ENCODE measurements around the gene TMIGD1. TPM values are rescaled to one million over a fixed set of nuclear protein-coding genes. Genes with fewer than 3 reads are reported as not detected.

Gene TMIGD1, protein sequence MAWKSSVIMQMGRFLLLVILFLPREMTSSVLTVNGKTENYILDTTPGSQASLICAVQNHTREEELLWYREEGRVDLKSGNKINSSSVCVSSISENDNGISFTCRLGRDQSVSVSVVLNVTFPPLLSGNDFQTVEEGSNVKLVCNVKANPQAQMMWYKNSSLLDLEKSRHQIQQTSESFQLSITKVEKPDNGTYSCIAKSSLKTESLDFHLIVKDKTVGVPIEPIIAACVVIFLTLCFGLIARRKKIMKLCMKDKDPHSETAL
- 1 to 10 TPM in 1 of 4 donors, under 1 TPM in 3; 0.59 to 1.2 (median 0.83) TPM for polyA plus RNA-seq (ENCODE audit: insufficient read length in 4 of 4)

DNA sequence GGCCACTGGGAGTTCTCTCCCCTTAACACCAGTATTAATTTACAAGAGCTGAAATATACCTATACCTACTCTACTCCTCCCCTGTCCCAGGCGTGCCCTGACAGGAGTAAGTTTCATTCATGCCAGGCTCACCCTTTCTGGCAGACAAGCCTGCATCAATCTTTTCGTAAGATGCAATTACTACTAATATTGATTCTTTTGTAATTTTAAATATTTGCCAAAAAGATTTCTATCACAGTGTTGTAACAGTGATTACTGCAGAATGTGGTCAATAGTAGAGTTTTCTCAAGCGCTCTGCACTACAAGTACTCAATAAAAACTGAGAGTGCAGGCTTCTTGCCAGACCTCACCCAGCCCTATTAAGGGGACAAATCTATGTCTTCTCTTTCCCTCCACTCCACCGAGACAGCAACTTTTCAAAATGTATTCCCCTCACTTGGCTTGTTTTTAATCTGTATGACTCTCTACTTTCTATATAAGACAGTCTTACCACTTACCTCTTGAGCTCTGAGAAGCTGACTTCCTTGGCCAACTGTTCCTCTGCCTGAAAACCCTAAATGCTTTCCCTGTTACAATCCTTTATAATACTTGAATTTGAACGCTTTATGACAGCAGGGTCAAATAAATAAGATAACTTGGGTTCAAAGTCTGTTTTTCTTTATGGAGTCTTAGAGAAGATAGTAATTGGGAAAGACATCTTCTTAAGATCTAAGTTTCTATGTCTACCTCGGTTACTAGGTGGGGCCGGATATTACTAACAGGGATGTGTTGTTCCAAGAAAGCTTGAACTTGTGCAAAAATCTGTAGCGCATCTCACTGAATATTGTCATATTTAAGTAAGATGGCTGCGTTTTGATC is at the start of gene TMIGD1:
TSS of gene TMIGD1 (minus strand) at position 555 of the 858 bp plus-strand sequence. CDS start 1,924 bp downstream, outside the sequence.
- DNase-seq (ENCODE audit: low read depth in 4 of 4, low spot score in 2 of 4): no peak

DNA sequence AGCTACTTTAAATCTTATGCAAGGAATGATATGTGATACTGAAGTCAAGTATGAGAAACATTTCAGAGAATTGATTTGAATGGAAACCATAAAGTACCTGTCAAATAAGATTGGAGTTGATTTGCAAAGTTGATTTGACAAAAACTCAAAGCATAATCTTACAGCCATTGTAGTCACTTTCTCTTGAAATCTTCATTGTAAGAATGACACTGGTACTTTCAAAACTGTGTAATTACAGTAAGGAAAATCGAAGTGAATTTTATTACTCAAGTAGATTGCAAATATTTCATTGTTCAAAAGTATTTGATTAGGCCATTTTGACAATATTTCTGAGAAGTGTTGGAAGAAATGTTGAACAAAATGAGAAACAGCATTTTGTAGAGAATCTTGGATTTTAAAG is 48.5 kb upstream of the TMIGD1 start:
- DNase-seq (ENCODE audit: low read depth in 4 of 4, low spot score in 2 of 4): no peak

DNA sequence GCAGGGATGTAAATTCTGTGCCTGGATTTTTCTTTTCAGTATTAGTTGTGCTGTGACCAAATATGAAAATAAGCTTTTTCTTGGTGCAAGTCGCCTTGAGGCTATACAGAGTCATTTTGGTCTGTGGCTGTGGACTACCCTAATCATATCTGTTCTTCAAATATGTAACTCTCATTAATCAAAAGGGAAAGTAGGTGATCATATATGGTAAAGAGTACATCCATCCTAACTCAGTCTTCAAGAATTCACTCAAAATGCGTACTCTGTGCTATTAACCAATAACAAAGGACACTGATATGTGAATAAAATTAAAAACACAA is 47.4 kb upstream of the TMIGD1 start:
- DNase-seq (ENCODE audit: low read depth in 4 of 4, low spot score in 2 of 4): no peak

DNA sequence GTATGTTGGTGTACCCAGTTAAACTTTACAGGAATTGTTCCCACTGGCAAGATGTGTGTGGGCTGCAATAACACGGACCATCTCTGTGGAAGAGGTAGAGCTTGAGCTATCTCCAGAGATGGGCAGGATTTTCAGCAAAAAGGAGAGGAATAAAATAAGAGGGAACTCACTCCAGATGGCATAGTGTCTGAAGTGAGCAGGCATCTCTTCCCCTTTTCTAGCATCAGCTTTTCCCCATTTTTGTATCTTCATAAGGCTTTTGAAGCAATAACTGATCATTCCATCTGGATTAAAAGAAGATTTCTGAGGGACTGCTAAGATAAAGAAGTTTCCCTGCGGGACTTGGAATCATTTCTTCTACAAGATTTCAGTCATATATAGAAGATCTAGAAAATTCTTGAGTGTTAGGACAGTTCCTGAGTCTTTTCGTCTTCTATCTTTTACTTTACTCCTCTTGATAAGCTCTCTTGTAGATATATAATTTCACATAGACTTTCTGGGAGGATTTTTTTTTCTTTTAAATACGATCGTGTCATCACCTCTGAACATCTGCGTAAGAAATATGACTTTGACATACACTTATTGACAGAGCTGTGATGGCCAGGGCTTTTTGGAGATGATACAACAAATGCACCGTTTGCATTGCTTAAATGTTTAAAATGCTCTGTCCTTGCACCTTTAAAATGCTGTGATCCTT is 46.9 kb upstream of the TMIGD1 start:
- DNase-seq (ENCODE audit: low read depth in 4 of 4, low spot score in 2 of 4): no peak

DNA sequence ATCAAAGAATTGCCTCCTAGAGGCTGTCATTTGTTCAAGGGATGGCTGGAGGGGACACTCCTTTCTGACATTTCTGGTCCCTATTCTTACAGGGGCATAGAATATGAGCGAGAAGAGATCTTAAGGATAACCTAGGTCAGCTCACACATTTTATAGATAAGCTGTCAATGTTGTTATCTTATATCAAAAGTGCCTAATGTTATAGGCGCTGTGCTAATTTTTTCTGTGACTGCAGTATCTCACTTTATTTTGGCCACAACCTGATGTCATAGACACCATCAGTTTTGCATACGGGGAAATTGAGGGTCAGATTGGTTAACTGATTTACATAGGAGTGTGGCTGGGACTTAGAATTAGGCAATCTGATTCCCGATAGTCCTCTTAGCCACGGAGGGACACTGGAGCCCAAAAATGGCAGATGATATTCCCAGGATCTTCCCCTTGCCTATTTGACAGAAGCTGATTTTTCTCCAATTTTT is 46.1 kb upstream of the TMIGD1 start:
- no peak for DNase-seq (ENCODE audit: low read depth in 4 of 4, low spot score in 2 of 4)

DNA sequence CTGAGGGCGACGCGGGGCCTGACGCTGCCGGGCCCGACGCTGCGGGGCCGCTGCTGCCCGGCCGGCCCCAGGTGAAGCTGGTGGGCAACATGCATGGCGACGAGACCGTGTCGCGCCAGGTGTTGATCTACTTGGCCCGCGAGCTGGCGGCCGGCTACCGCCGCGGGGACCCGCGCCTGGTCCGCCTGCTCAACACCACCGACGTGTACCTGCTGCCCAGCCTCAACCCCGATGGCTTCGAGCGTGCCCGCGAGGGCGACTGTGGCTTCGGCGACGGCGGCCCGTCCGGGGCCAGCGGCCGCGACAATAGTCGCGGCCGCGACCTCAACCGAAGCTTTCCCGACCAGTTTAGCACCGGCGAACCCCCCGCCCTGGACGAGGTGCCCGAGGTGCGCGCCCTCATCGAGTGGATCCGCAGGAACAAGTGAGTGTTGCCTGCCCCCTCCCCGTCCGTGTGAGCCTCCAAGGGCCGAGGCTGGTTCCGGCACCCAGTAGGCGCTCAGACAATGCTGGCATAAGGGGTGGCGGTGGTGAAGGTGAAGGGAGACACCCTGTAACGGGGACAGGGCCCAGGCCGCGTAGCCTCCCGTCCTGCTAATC is 45.5 kb upstream of the TMIGD1 start:
- DNase-seq (ENCODE audit: low read depth in 4 of 4, low spot score in 2 of 4): no peak

DNA sequence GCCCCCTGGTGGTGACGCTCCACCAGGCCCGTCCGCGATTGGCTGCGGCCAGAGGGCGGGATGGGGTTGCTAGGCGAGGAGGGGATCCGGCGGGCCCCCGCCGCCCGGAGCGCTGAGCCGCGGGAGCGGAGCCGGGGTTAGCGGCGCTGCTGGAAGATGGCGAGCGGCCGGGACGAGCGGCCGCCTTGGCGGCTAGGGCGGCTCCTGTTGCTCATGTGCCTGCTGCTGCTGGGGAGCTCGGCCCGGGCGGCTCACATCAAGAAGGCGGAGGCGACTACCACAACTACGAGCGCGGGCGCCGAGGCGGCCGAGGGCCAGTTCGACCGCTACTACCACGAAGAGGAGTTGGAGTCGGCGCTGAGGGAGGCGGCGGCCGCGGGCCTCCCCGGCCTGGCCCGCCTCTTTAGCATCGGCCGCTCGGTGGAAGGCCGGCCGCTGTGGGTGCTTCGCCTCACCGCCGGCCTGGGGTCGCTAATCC is 45.0 kb upstream of the TMIGD1 start, which contains the start of gene CPD:
TSS of gene CPD (plus strand) at position 103 of the 478 bp plus-strand sequence. CDS start at position 157, 54 bp downstream.
- DNase-seq (ENCODE audit: low read depth in 4 of 4, low spot score in 2 of 4): peak; percentile 85 to 94 (median 92)

DNA sequence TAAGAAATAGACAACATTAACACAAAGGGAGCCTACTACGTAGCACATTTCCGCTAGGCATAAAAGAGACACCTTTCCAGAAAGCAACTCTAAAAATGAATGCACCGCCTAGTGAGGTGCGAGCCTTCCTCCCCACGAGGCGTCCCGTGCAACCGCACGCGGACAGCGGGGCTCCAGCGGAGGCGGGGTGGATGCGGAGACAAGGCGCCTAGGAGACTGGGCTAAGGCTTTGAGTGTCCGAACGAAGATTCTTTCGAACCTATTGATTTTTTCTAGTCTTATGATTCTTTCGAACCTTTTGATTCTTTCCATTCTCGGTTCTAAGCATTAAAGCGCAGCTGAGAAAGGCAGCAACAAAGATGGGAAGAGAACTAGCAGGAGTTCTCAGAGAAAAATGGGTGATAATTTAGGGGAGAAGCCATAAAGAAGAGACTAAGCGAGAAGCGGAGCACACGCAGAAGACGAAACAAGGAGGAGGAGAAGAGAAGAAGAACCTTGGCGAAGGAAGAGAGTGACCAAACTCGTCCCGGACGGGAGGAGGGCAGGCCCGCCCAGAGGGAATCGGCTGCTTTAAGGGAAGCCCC is 44.5 kb upstream of the TMIGD1 start:
- DNase-seq (ENCODE audit: low read depth in 4 of 4, low spot score in 2 of 4): no peak

DNA sequence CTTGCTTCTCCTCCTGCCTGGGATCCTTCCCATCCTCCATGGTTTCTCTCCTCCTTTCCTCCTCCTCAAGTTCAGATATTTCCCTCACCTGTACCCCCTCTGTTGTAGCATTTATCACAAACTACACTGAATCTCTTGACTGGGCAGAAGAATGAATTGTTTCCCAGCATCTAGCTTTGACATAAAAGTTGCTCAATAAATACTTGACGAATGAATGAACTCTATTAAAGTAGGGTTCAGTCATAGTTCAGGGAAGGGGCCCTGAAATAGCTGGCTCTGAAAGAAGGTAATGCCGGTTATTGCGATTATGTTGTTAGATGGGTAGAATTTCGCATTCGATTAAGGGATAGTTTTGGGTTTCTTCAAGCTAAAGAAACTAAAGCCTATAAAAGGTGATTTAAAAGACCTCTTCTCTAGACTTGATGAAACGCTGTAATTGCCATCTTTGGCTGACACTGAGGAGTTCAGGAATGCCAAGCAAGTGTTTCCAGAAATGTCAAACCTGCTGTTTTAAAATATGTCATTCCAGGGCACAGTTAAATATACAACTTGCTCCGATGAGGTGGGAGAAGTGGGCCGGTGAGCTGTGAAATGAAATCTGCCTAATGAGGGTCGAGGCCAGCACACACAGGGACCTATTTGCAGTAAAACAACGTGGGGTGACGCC is 43.9 kb upstream of the TMIGD1 start:
- no peak for DNase-seq (ENCODE audit: low read depth in 4 of 4, low spot score in 2 of 4)

DNA sequence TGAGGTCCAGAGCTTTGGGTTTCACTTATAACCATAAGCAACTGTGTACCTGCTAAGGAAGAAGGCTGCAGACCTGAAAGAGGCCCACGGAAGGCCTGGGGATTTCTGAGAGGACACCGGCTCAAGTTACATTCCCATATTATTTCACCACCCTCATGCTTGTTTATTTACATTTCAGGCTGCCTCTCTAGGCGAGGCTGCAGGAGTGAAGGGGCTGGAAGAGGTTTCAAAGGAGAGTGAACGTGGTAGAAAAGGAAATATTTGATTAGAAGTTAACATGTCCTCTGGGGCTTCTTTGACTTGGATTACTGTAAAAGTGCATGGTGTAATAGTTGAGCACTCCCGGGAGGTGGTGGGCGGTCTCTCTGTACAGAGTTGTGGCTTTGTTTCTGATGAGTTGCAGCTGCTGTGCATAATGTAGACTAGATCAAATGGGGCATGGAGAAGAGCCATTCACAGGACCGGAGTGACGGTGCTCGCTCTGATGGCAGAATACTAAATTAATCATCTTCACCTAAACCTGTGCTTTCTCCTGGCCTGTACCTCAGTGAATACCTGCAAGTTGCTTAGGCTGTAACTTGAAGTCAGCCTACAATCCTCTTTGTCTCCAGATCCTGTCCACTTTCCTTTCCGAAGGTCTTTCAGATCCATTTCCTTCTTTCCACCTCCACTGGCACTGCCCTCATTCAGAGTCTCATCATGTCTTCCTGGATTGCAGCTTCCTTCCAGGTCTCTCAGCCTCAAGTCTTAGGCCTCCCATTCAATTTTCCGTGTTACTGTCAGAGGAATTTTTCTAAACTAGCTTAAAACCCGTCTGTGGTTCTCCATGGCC is 43.0 kb upstream of the TMIGD1 start:
- DNase-seq (ENCODE audit: low read depth in 4 of 4, low spot score in 2 of 4): peak; percentile 66 to 84 (median 80)

DNA sequence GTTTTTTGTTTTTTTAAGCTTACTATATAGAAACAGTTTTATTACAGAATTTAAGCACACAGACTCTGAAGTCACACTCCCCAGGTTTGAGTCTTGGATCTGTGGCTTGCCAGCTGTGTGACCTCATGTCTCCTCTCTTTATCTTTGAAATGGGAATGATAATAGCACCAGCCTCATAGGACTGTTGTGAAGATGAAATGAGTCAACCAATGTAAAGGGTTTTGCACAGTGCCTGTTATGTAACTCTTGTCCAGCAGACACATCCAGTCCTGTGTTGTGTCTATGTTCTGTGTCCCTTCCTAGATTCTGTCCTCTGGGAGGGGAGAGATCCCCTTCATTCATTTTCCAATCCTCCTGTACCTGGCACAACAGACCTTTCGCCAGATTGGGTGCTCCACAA is 41.8 kb upstream of the TMIGD1 start:
- no peak for DNase-seq (ENCODE audit: low read depth in 4 of 4, low spot score in 2 of 4)

DNA sequence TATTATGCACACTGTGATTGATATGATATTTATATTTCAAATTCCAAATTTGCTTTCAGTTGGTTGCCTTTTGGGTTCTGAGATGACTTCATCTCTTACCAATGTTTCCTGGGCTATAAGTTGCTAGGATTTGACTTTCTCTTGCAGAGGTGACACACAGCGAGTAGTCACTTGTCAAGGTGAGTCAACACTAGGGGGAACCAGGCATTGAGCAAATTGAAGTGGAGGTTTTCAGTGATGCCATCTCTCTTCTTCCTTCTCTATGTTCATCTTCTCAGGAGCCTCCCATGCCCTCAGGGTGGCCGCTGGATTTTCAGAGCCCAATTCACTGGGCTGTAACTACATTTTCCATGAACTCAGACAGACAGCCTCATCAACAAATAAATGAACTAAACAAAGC is 38.9 kb upstream of the TMIGD1 start:
- no peak for DNase-seq (ENCODE audit: low read depth in 4 of 4, low spot score in 2 of 4)

DNA sequence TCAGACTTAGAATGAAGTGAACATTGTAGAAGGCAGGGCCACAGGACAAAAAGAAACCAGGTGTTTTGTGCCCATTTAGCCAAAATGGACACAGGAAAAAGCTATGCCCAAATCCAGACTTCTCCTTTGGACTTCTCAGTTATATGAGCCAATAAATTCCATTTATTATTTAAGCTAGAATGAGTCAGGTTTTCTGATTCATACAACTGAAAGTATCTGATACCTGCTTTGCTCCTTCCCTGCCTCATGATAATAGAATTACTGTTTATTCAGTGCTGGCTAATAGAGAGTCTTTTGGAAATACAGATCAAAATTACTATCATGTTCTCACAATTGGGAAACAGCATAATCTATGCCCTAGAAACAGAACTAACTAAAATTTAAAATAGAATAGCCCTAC is 36.1 kb upstream of the TMIGD1 start:
- DNase-seq (ENCODE audit: low read depth in 4 of 4, low spot score in 2 of 4): no peak

DNA sequence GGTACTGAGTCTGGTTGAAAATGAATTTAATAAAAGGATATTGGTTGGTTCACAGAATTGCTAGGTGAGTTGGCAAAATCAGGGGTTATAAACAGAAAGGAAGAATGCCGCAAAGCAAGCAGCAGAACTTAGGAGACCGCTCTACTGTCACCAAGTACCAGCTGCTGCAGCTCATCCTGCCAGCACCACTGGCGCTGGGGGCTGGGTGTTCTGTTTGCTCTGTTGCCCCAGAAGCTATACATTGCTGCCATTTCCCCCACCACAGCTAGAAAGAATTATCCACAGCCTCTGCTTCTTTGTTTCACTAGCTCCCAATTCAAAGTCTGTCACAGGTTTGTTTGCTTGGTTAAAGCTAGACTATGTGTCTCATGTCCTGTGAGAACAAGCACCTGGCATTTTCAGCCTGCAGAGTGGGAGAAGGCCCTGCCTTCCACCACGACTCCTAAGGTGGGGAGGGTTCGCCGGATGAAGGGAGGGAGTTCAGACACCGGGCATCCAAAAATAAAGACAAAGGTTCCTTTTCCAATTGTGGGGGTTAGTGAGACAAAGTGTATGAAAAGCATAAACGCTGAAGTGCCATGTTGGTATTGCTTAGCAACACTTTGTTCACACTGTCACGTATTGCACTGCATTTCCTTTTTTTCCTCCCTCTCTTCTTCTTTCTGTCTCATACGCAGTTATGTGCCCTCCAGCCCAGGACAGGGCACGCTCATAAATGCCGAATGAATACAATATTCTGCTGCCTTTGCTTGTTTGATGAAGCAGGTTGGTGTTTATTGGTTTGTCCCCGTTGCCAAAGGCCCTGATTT is 35.3 kb upstream of the TMIGD1 start:
- DNase-seq (ENCODE audit: low read depth in 4 of 4, low spot score in 2 of 4): no peak

DNA sequence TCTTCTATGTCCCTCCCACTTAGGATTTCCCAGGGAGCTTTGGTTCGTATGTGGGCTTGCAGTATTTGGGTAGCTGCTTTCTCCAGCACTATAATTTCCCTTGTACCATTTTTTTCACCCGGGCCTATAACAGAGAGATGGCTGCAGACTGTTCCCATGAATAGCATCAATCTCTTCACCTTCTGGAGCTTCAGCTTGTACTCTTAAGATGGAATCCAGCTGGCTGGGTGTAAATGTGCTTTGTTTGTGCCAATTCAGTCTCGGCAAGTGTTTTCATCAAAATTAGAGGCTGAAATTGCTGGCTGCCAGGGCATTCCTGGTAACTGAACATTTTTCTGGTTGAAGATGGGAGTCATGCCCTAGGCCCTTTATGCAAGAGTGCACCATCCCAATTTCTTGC is 32.7 kb upstream of the TMIGD1 start:
- DNase-seq (ENCODE audit: low read depth in 4 of 4, low spot score in 2 of 4): no peak

DNA sequence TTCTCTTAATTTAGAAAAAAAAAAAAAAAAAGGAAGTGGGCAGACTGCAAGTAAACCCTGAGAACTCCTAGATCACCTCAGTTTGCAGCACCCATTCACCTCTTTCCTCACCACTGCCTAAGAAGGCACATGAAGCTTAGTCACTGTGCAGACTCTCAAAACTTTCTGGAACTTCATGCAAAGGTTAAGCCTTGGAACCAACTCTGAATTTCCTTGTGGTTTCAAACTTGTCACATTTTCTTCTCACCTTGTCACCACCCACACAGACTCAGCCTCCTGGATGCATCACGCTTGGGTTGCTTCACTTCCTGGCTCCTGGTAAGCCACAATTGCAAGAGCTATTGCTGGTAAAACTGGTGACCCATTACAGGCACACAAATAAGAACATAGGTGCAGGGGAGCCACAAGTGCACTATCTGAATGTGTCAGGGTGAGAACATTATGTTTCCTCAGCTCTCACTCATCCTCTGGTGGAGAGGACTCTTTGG is 29.9 kb upstream of the TMIGD1 start:
- no peak for DNase-seq (ENCODE audit: low read depth in 4 of 4, low spot score in 2 of 4)

DNA sequence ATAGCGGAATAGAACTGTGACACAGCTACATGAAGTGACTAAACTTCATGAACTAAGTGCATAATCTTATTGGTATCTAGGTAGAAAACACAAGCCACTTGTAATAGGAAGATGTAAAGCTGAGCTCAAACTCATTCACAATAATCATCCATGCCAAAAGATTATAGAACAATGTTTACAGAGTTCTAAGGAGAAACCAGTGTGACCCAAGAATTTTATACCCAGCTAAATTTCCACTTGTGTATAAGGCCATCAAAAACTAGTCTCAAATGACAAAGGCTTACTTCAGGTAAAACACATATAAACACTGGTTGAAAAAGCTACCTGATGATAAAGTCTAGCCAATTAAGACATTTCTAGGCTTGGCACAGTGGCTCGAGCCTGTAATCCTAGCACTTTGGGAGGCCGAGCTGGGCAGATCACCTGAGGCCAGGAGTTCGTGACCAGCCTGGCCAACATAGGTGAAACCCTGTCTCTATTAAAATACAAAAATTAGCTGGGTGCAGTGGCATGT is 28.0 kb upstream of the TMIGD1 start:
- DNase-seq (ENCODE audit: low read depth in 4 of 4, low spot score in 2 of 4): no peak

Data from left renal cortex interstitium (tissue), 4 donors.